ENCODE measurements around the gene YIPF4. TPM values are rescaled to one million over a fixed set of nuclear protein-coding genes. Genes with fewer than 3 reads are reported as not detected.

Gene YIPF4
- total and polyA plus RNA-seq, 2 of the 4 experiments (the other 2 are of a cell fraction): 3.6 to 6.8 TPM

- 6% methylated on average over 2 of the region's 4 CpGs; no CpG with 5 or more reads in 1 of the 2 experiments for WGBS, 2 experiments (ENCODE audit: extremely low coverage in 2 of 2, insufficient read length in 1 of 2)
- no peak overlapping the region for H3K18ac ChIP-seq (ENCODE audit: low read depth, low read length)
- CTCF ChIA-PET: no interaction called here
- H3K56ac ChIP-seq (ENCODE audit: extremely low read depth, insufficient read depth, low read length): no peak overlapping the region
- no peak overlapping the region for H4K91ac ChIP-seq (ENCODE audit: insufficient read depth, low read depth, low read length)
- intact Hi-C loops (cut with micrococcal nuclease) (no loop called here), in situ Hi-C loops (cut with MboI; ENCODE audit: low sequenced_read_pairs) (no loop called here), dilution Hi-C loops (cut with HindIII; ENCODE audit: low sequenced_read_pairs, unreplicated experiment) (no loop called here)
- no TSS peak for BruUV-seq (replicated peaks)
- H4K8ac ChIP-seq (ENCODE audit: low read depth in 2 of 2, low read length in 2 of 2): no peak overlapping the region
- H3K27me3 ChIP-seq (ENCODE audit: control insufficient read depth, insufficient read depth, low read length): no peaks in the 10 kb centered on the region
- no peak overlapping the region for H2AK5ac ChIP-seq (ENCODE audit: low read depth, low read length)
- peaks cover 3% of the 10 kb centered on the region for H3K9me1 ChIP-seq (ENCODE audit: insufficient read depth, low read length)
- H3K79me1 ChIP-seq (ENCODE audit: low read depth in 1 of 2, low read length in 2 of 2): peaks cover 26 to 40% of the 10 kb centered on the region in 2 experiments
- no peak overlapping the region for H2AFZ ChIP-seq (replicated peaks; ENCODE audit: low read length, poor library complexity)
- H3K23ac ChIP-seq (ENCODE audit: low read depth, low read length): no peak overlapping the region
- peak overlapping the region; percentile 3; the same call in 1 of the 2 replicates for H3K4me2 ChIP-seq (ENCODE audit: low read depth, low read length)
- H4K20me1 ChIP-seq (ENCODE audit: insufficient read depth, low read length): peaks cover 6% of the 10 kb centered on the region
- TF ChIP-seq, protein P1, sequence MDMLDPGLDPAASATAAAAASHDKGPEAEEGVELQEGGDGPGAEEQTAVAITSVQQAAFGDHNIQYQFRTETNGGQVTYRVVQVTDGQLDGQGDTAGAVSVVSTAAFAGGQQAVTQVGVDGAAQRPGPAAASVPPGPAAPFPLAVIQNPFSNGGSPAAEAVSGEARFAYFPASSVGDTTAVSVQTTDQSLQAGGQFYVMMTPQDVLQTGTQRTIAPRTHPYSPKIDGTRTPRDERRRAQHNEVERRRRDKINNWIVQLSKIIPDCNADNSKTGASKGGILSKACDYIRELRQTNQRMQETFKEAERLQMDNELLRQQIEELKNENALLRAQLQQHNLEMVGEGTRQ (IDR thresholded peaks at IDR 0.05; ENCODE audit: low read depth, low read length): no peak
- TF ChIP-seq CEBPB (IDR thresholded peaks at IDR 0.05; ENCODE audit: low read depth, low read length): peak; percentile 94
- TF ChIP-seq MAFK (IDR thresholded peaks at IDR 0.05; ENCODE audit: low read depth, low read length): peak; percentile 6; the same call in 1 of the 2 replicates
- TF ChIP-seq SMC3 (IDR thresholded peaks at IDR 0.05; ENCODE audit: low read depth, low read length): no peak
- TF ChIP-seq FOS (IDR thresholded peaks at IDR 0.05; ENCODE audit: low read depth, low read length): peak; percentile 79; the same call in 1 of the 2 replicates
- TF ChIP-seq BHLHE40 (IDR thresholded peaks at IDR 0.05; ENCODE audit: low read depth, low read length): no peak
- no peak for TF ChIP-seq MXI1 (IDR thresholded peaks at IDR 0.05; ENCODE audit: borderline replicate concordance, low read depth, low read length)
- no peak overlapping the region for H2BK15ac ChIP-seq (ENCODE audit: low read depth, low read length)
- POLR2A ChIA-PET (ENCODE audit: unreplicated experiment): no interaction called here
- peaks cover 5% of the 10 kb centered on the region for H3K4me1 ChIP-seq (ENCODE audit: control insufficient read depth, insufficient read depth, low read length)
- H3K36me3 ChIP-seq (ENCODE audit: control insufficient read depth, insufficient read depth, low read length): 0 out of 2 replicates have a peak, but pooled peaks cover 3% of the 10 kb centered on the region
- no peak overlapping the region for H3K9ac ChIP-seq (ENCODE audit: low read depth, low read length)
- H3K4ac ChIP-seq (ENCODE audit: low read depth, low read length): no peak overlapping the region
- peak overlapping the region; percentile 74 for H2BK5ac ChIP-seq (ENCODE audit: low read depth, low read length, poor library complexity, severe bottlenecking)
- H4K5ac ChIP-seq (ENCODE audit: low read depth, low read length): no peak overlapping the region
- peak; percentile 86 for DNase-seq
- peak; percentile 68 for ATAC-seq (ENCODE audit: low read depth)
- H2AK9ac ChIP-seq (replicated peaks; ENCODE audit: low read depth, low read length, poor library complexity): no peak overlapping the region
- no peak overlapping the region for H3K4me3 ChIP-seq (ENCODE audit: insufficient read depth, low read depth, low read length)
- H3K14ac ChIP-seq (replicated peaks; ENCODE audit: low read depth, low read length): no peak overlapping the region
- H3K9me3 ChIP-seq (ENCODE audit: control insufficient read depth, insufficient read depth, low read length): no peaks in the 10 kb centered on the region
- H2BK20ac ChIP-seq (ENCODE audit: low read depth, low read length): no peak overlapping the region
- no peak overlapping the region for H3K27ac ChIP-seq (ENCODE audit: insufficient read depth, low read length)
- H2BK120ac ChIP-seq (ENCODE audit: low read depth, low read length): no peak overlapping the region
Measured at GRCh38 chr2:32289165-32289999, 11.7 kb downstream of the YIPF4 start.

All from IMR-90 (cell line).